GM21737 (cell line): ENCODE data around the gene LRRC27.

ENCODE experiments used
- ATAC-seq: cut with Tn5 transposase; IDR thresholded peaks from one replicate; pipeline ENCODE4 v1.9.1; 2021; ENCODE audit warnings: mild to moderate bottlenecking, moderate library complexity; ENCODE audit not compliant: unreplicated experiment

Gene LRRC27

GRCh38 chr10:132399117-132400035 is 67.4 kb downstream of the LRRC27 start:
- ATAC-seq, result no peak

DNA sequence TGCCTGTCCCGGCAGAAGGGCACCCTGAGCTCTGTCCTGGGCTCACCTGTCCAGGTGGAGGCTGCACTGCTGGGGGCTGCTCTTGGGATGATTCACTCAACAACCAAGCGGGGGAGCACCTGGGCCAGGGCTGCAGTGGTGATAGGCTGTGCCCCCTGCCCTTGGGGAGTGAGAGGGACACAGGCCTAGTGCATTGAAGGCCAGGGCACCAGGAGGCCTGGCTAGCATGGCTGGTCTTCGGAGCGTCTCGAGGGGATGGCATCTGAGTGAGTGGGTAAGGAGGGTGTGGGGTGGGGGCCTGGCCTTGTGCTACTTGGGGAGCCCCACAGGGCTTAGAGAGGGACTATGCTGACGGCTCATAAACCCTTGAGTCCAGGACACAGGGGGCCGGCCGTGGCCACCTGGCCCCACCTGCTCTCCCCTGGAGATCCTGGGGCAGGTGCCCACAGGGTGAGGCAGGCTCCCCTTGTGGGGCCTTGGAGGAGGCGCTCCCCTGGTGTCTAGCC is 68.1 kb downstream of the LRRC27 start:
- no peak for ATAC-seq

DNA sequence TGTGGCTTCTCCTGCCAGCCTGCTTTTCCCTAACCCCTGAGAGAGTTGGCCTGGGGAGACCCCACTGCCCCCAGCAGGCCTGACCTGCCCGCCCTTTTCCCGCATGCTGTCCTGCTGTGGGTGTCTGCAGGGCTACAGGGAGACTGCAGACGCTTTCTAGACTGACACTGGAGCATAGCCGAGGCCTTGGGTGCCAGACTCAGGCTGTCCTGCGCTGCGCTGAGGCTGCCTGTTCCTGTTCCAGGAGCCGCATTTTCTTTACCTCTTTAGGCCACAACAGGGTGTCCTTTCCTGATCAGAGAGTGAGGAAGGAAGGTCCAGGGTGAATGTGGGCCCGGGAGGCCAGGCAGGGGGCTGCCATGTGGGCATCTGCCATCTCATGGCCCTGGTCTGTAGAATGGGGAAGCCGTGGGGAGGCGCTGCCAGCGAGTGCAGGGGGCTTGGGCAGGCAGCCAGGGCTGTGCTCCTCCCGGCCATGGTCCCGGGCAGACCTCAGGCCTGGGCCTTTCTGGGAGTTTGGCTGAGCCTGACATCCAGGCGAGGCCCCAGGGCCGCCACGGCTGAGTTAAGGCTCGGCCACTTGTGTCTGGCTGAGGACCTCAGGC is 68.7 kb downstream of the LRRC27 start:
- no peak for ATAC-seq

DNA sequence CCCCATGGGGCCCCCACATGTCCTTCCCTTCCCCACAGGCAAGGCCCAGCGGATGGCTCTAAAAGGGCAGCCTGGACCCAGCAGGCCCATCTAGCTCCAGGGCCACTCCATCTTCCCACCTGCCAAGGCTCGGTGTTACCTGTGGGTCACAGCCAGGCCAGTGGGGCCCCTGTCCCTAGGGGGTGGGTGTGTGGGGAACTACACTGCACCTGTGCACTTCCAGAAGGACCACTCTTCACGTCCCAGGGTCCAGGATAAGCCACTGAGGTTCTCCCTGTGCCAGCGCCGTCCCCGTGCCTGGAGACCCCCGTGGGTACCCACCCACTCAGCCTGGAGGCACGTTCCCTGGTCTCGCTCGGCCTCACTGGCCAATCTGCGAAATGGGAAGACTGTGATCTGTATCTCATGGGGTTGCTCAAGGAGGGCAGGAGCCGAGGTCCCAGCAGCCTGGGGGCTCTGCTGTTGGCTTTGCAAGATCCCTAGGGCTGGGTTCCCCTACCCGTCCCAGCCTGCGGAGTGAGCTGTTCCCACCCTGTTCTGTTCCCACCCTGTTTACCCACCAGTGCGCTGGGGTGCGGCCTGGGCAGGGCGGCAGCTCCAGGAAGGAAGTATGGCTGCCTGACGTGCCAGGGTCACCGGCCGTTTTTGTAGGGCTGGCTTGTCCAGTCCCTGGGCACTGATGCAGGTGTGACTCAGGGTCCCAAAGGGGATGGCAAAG is 69.6 kb downstream of the LRRC27 start:
- no peak for ATAC-seq

- no peak for ATAC-seq
Measured at GRCh38 chr10:132402781-132403241, 70.8 kb downstream of the LRRC27 start.

- ATAC-seq, result no peak
Measured at GRCh38 chr10:132403511-132404168, 71.6 kb downstream of the LRRC27 start.

- no peak for ATAC-seq
Measured at GRCh38 chr10:132404169-132404880, 72.3 kb downstream of the LRRC27 start.

GRCh38 chr10:132404911-132405462 is 73.0 kb downstream of the LRRC27 start:
- no peak for ATAC-seq

GRCh38 chr10:132405463-132405991 is 73.5 kb downstream of the LRRC27 start:
- ATAC-seq, result no peak

GRCh38 chr10:132406181-132406580 is 74.2 kb downstream of the LRRC27 start:
- ATAC-seq, result no peak

DNA sequence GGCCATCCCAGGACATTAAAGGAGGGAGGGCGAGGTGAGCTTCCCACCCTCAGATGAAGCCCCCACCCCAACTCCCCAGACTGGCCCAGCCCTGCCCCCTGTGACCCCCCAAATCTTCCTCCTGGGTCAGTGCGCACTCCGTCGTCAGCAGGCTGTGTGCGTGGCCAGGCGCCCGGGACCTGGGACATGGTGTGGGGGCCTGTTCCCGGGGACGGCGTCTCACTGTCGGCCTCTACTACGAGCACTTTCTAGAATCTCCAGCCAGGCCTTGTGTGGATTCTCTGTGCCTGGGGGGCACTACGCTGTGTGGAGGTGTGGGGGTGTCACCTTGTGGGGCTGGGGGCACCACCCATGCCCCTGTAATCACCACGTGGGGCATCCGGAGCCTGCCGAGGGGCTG is 74.8 kb downstream of the LRRC27 start:
- no peak for ATAC-seq

- no peak for ATAC-seq
Measured at GRCh38 chr10:132407243-132407746, 75.3 kb downstream of the LRRC27 start.

GRCh38 chr10:132407846-132408278 is 75.9 kb downstream of the LRRC27 start:
- no peak for ATAC-seq

DNA sequence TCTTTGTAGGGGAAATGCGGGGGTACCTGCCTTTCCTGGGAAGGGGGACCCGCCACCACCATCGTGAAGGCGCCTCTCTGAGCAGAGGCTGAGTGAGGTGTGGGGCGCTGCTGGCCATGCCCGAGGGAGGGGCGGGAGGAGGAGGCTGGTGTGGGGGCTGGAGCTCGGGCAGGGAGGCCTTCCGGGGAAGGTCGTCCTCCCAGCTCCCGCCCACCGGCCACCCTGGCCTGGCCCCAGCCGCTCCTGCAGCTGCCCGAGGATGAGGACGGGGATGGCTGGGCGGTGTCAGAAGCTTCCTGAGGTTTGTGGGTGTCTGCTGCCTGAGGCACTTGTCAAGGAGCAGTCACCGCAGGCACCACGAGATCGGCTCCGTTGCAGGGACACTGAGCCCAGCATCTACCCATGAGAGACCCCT is 76.4 kb downstream of the LRRC27 start:
- no peak for ATAC-seq

DNA sequence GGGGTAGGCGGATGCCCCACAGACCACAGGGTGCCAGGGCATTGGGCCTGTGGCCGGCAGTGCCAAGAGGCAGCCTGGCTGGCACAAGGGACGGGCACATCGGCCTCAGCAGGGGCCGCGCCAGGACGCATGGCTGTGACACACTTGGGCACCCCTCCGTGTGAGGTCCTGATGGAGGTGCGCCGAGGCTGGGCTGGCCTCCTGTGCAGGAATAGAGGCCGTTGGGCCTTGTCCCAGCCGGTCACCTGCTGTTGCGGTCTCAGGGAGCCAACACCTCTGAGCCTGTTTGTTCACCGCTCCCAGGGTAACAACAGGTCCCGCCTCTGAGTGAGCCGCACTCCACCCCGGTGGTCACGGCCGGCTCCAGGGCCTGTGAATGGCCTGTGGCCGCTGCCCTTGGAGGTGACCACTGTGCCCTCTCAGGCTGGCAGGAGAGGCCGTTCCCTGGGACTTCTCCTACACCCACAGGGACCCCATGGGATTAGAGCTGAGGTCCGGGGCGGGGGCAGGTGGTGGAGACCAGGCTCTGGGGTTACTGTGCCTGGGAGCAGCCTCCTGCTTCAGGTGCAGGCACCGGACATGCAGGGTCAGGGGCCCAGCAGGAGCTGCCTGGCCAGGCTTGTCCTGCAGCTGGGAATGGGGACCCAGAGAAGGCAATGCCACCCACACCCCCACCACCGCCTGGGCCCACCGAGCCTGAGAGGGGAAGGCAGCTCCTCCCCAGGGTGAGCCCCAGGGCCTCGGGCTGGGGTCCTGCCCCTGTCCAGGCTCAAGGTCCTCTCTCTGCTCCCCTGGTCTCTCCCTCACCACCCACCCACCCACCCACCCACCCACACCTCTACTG is 77.1 kb downstream of the LRRC27 start:
- no peak for ATAC-seq

- no peak for ATAC-seq
Measured at GRCh38 chr10:132409667-132410028, 77.7 kb downstream of the LRRC27 start.

- no peak for ATAC-seq
Measured at GRCh38 chr10:132410056-132410778, 78.2 kb downstream of the LRRC27 start.
